SK-N-MC (cell line): ENCODE data around the gene CPLX4.

Experiments
- EZH2 ChIP-seq: fragments of 200-600 bp; sonication (generic); IDR thresholded peaks from one replicate; pipeline ENCODE4 v1.6.1; 2017; ENCODE audit warnings: antibody characterized with exemption
- POLR2AphosphoS5 ChIP-seq: IDR thresholded peaks from 2 replicates; pipeline ENCODE4 v1.6.1; 2012; ENCODE audit warnings: mild to moderate bottlenecking, low read depth, low read length, borderline replicate concordance

GRCh38 chr18:59308938-59309260 is 9.6 kb downstream of the CPLX4 start:
- no peak for TF ChIP-seq POLR2AphosphoS5
- no peak for TF ChIP-seq EZH2
